PC-9 (cell line): Measurements from ENCODE around the gene RPL37. TPM values are rescaled to one million over a fixed set of nuclear protein-coding genes. Genes with fewer than 3 reads are reported as not detected.
"Not testable (repeated sequence)": the region's sequence is repeated elsewhere in the genome, so short reads cannot be mapped to it uniquely, and the experiment has no call there.

ENCODE experiments used
- BruUV-seq: library from RNA; stranded (reverse); fragments of 400-500 nt; replicated peaks from 2 replicates; lab custom pipeline; 2021; lab: Mats Ljungman, UMichigan
- CTCF ChIA-PET: fragments of 300-600 bp; sonication (Branson Sonifier 250); formaldehyde crosslinking; loops from one replicate; lab custom pipeline; 2022; ENCODE audit warnings: antibody characterized with exemption; lab: Charles Lee
- POLR2A ChIA-PET: fragments of 300-600 bp; sonication (Branson Sonifier 250); formaldehyde crosslinking; loops from one replicate; lab custom pipeline; 2022; ENCODE audit warnings: antibody characterized with exemption; ENCODE audit not compliant: unreplicated experiment; lab: Charles Lee
- DNase-seq, 2 experiments: peaks; one replicate each; pipeline versions ENCODE4 v3.0.0 to v3.0.0-alpha.2; 2015 to 2022; ENCODE audit warnings: mixed read lengths in 1 of 2
- H2AFZ ChIP-seq: fragments of 200-600 bp; sonication (generic); 2 replicates; pipeline ENCODE4 v1.8.1; 2017; ENCODE audit warnings: antibody characterized with exemption
- H3F3A ChIP-seq: fragments of 200-600 bp; sonication (generic); 2 replicates; pipeline ENCODE4 v1.8.1; 2017; ENCODE audit warnings: antibody characterized with exemption, mild to moderate bottlenecking, low read depth; ENCODE audit not compliant: insufficient read depth
- H3K27ac ChIP-seq: fragments of 200-600 bp; sonication (generic); 2 replicates; pipeline ENCODE4 v1.6.1; 2016; ENCODE audit warnings: mixed run types
- H3K27me3 ChIP-seq: fragments of 200-600 bp; sonication (generic); 2 replicates; pipeline ENCODE4 v1.6.1; 2016; ENCODE audit warnings: low read depth, mixed run types; ENCODE audit not compliant: insufficient read depth
- H3K36me3 ChIP-seq: fragments of 200-600 bp; sonication (generic); 2 replicates; pipeline ENCODE4 v1.6.1; 2016; ENCODE audit warnings: low read depth, mixed run types
- H3K4me1 ChIP-seq: fragments of 200-600 bp; sonication (generic); replicated peaks from 2 replicates; pipeline ENCODE4 v1.6.1; 2016; ENCODE audit warnings: mixed run types; ENCODE audit not compliant: insufficient read depth
- H3K4me2 ChIP-seq: fragments of 200-600 bp; sonication (generic); 2 replicates; pipeline ENCODE4 v1.6.1; 2017; ENCODE audit warnings: mixed run types
- H3K4me3 ChIP-seq: fragments of 200-600 bp; sonication (generic); 2 replicates; pipeline ENCODE4 v1.6.1; 2016; ENCODE audit warnings: mixed run types
- H3K79me2 ChIP-seq: fragments of 200-600 bp; sonication (generic); 2 replicates; pipeline ENCODE4 v1.6.1; 2017; ENCODE audit warnings: low read depth, mixed run types
- H3K9me2 ChIP-seq: fragments of 200-600 bp; sonication (generic); 2 replicates; pipeline ENCODE4 v1.8.1; 2017; ENCODE audit warnings: mild to moderate bottlenecking; ENCODE audit not compliant: insufficient read depth
- H3K9me3 ChIP-seq: fragments of 200-600 bp; sonication (generic); 2 replicates; pipeline ENCODE4 v1.8.1; 2016; ENCODE audit warnings: low read depth; ENCODE audit not compliant: insufficient read depth
- H4K20me1 ChIP-seq: fragments of 200-600 bp; sonication (generic); 2 replicates; pipeline ENCODE4 v1.8.1; 2017; ENCODE audit not compliant: insufficient read depth
- CTCF ChIP-seq: fragments of 200-600 bp; sonication (generic); conservative IDR thresholded peaks from 2 replicates; pipeline ENCODE4 v1.6.1; 2017; ENCODE audit warnings: mixed run types, antibody characterized with exemption, mild to moderate bottlenecking, moderate library complexity
- EZH2 ChIP-seq: fragments of 200-600 bp; sonication (generic); IDR thresholded peaks from 2 replicates; pipeline ENCODE4 v1.8.0; 2017; ENCODE audit warnings: antibody characterized with exemption, low read depth
- intact Hi-C: fragments of 100-400 bp; cut with micrococcal nuclease; formaldehyde crosslinking; loops from one replicate; pipeline ENCODE4 v1.10.0; 2022; ENCODE audit not compliant: unreplicated experiment
- total RNA-seq: library from RNA; stranded (reverse); gene quantifications from 2 replicates; pipeline ENCODE4 v1.2.3, GENCODE V29; 2021

RPL37 gene
- total RNA-seq, 1 experiment from 2014 or later, result 3,889 TPM

- H3K4me1 ChIP-seq, result no peaks in the 10 kb centered on the region
- H3K79me2 ChIP-seq, result peaks cover 99% of the 10 kb centered on the region
- intact Hi-C loops, result no loop called here
- H3K9me3 ChIP-seq, result peaks cover 11% of the 10 kb centered on the region
- peaks cover 4% of the 10 kb centered on the region; the same call in 1 of the 2 replicates for H3F3A ChIP-seq
- ChIA-PET POLR2A (interaction anchor here (0.6 to 0.7 kb wide), 2 partner anchors 23 to 1054 kb away, joined by 3 to 17 read pairs; no protein-coding TSS in a partner anchor), CTCF (no interaction called here)
- no peak overlapping the region for H2AFZ ChIP-seq
- no peak overlapping the region for H3K4me2 ChIP-seq
- no peaks in the 10 kb centered on the region for H3K27me3 ChIP-seq
- no peak overlapping the region for H3K27ac ChIP-seq
- BruUV-seq, result no TSS peak
- peaks cover 27% of the 10 kb centered on the region for H3K36me3 ChIP-seq
- H4K20me1 ChIP-seq, result peaks cover 75% of the 10 kb centered on the region
- H3K4me3 ChIP-seq, result no peak overlapping the region
- TF ChIP-seq CTCF (no peak), EZH2 (no peak)
- no peak for DNase-seq
- no peaks in the 10 kb centered on the region for H3K9me2 ChIP-seq
Observed at GRCh38 chr5:40787986-40788385, 47.0 kb downstream of the RPL37 start.

- peaks cover 75% of the 10 kb centered on the region for H4K20me1 ChIP-seq
- BruUV-seq, intact Hi-C loops, H3K4me2 ChIP-seq, H3K4me3 ChIP-seq, DNase-seq, H3K9me2 ChIP-seq, H3K27ac ChIP-seq, H3F3A ChIP-seq, H2AFZ ChIP-seq, CTCF ChIA-PET, H3K27me3 ChIP-seq, H3K4me1 ChIP-seq: not testable (repeated sequence)
- POLR2A ChIA-PET, result interaction anchor here (0.6 kb wide), 1 partner anchor 614 kb away, joined by 5 read pairs; no protein-coding TSS in a partner anchor
- H3K36me3 ChIP-seq, result peaks cover 27% of the 10 kb centered on the region
- peaks cover 99% of the 10 kb centered on the region for H3K79me2 ChIP-seq
- peaks cover 11% of the 10 kb centered on the region for H3K9me3 ChIP-seq
Observed at GRCh38 chr5:40786664-40787063, 48.4 kb downstream of the RPL37 start.

DNA sequence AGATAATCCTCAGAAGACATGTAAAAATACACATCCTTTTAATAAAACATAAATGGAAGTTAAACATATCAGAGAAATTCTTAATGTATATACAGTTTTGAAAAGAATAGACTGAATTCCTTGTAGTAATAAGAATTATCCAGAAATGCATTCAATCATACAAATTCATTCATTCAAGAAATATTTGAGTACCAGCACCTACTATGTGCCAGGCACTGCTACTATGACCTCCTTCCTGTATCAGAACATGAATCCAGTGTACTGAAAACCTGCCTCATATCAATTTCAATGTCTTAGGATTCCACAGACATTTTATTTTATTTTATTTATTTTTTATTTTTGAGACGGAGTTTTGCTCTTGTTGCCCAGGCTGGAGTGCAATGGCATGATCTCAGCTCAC is 50.1 kb downstream of the RPL37 start:
- no peak overlapping the region for H3K4me2 ChIP-seq
- peaks cover 11% of the 10 kb centered on the region for H3K9me3 ChIP-seq
- H3K4me1 ChIP-seq, result peaks cover 19% of the 10 kb centered on the region; the same call in 1 of the 2 replicates
- peaks cover 3% of the 10 kb centered on the region; the same call in 1 of the 2 replicates for H3F3A ChIP-seq
- intact Hi-C loops, result no loop called here
- H3K4me3 ChIP-seq, result no peak overlapping the region
- ChIA-PET CTCF (interaction anchor here (0.6 kb wide), 1 partner anchor 1289 kb away, joined by 3 read pairs; no protein-coding TSS in a partner anchor), POLR2A (no interaction called here)
- H3K79me2 ChIP-seq, result peaks cover 99% of the 10 kb centered on the region
- H3K27me3 ChIP-seq, result no peaks in the 10 kb centered on the region
- H4K20me1 ChIP-seq, result peaks cover 74% of the 10 kb centered on the region
- TF ChIP-seq CTCF, result no peak
- TF ChIP-seq EZH2, result no peak
- peaks cover 21% of the 10 kb centered on the region for H3K36me3 ChIP-seq
- no peak overlapping the region for H3K27ac ChIP-seq
- H3K9me2 ChIP-seq, result no peaks in the 10 kb centered on the region
- no peak for DNase-seq
- no peak overlapping the region for H2AFZ ChIP-seq
- no TSS peak for BruUV-seq
